MM.1S (cell line): ENCODE results near the gene BSN.

ENCODE experiments used
- DNase-seq: peaks from one replicate; pipeline ENCODE4 v3.0.0-alpha.2; 2015
- H2AFZ ChIP-seq: fragments of 300-600 bp; sonication (generic); 2 replicates; pipeline ENCODE4 v1.6.0; 2016; ENCODE audit warnings: antibody characterized with exemption, low read length
- H3F3A ChIP-seq: fragments of 300-600 bp; sonication (generic); 2 replicates; pipeline ENCODE4 v1.6.1; 2016; ENCODE audit warnings: mild to moderate bottlenecking, antibody characterized with exemption, low read length, moderate library complexity, mixed read lengths; ENCODE audit not compliant: insufficient read depth
- H3K27ac ChIP-seq: fragments of 300-600 bp; sonication (generic); 2 replicates; pipeline ENCODE4 v1.5.1; 2016; ENCODE audit warnings: mild to moderate bottlenecking, low read length
- H3K27me3 ChIP-seq: fragments of 300-600 bp; sonication (generic); replicated peaks from 2 replicates; pipeline ENCODE4 v1.6.0; 2016; ENCODE audit warnings: low read length; ENCODE audit not compliant: insufficient read depth
- H3K36me3 ChIP-seq: fragments of 300-600 bp; sonication (generic); replicated peaks from 2 replicates; pipeline ENCODE4 v1.6.1; 2016; ENCODE audit warnings: mild to moderate bottlenecking, low read length, mixed read lengths; ENCODE audit not compliant: insufficient read depth
- H3K4me1 ChIP-seq: fragments of 300-600 bp; sonication (generic); 2 replicates; pipeline ENCODE4 v1.6.1; 2016; ENCODE audit warnings: low read length, mixed read lengths
- H3K4me2 ChIP-seq: fragments of 300-600 bp; sonication (generic); 2 replicates; pipeline ENCODE4 v1.6.0; 2016; ENCODE audit warnings: low read depth, low read length
- H3K4me3 ChIP-seq: fragments of 300-600 bp; sonication (generic); 2 replicates; pipeline ENCODE4 v1.5.1; 2016; ENCODE audit warnings: low read length, mixed read lengths
- H3K79me2 ChIP-seq: fragments of 300-600 bp; sonication (generic); 2 replicates; pipeline ENCODE4 v1.6.1; 2016; ENCODE audit warnings: mixed run types, low read length, mixed read lengths
- H3K9ac ChIP-seq: fragments of 300-600 bp; sonication (generic); 2 replicates; pipeline ENCODE4 v1.6.1; 2016; ENCODE audit warnings: low read length, mixed read lengths
- H3K9me2 ChIP-seq: fragments of 300-600 bp; sonication (generic); replicated peaks from 2 replicates; pipeline ENCODE4 v1.6.1; 2016; ENCODE audit warnings: mild to moderate bottlenecking, low read length, mixed read lengths; ENCODE audit not compliant: insufficient read depth
- H3K9me3 ChIP-seq: fragments of 300-600 bp; sonication (generic); replicated peaks from 2 replicates; pipeline ENCODE4 v1.6.1; 2016; ENCODE audit warnings: mild to moderate bottlenecking, low read length, mixed read lengths; ENCODE audit not compliant: insufficient read depth
- H4K20me1 ChIP-seq: fragments of 300-600 bp; sonication (generic); 2 replicates; pipeline ENCODE4 v1.6.1; 2016; ENCODE audit warnings: mild to moderate bottlenecking, low read length, moderate library complexity, mixed read lengths; ENCODE audit not compliant: insufficient read depth
- EZH2 ChIP-seq: fragments of 300-600 bp; sonication (generic); optimal IDR thresholded peaks from 2 replicates; pipeline ENCODE3; 2017; ENCODE audit warnings: low read depth, mild to moderate bottlenecking, antibody characterized with exemption, low read length, mixed read lengths
- EZH2phosphoT487 ChIP-seq: fragments of 300-600 bp; sonication (generic); IDR thresholded peaks from 2 replicates; pipeline ENCODE4 v1.6.1; 2018; ENCODE audit warnings: antibody characterized with exemption, low read length
- TF ChIP-seq, protein P1 (sequence below): fragments of 300-600 bp; sonication (generic); IDR thresholded peaks from 2 replicates; pipeline ENCODE4 v1.5.1; 2016; ENCODE audit warnings: antibody characterized with exemption, low read length, mixed read lengths

BSN gene

DNA sequence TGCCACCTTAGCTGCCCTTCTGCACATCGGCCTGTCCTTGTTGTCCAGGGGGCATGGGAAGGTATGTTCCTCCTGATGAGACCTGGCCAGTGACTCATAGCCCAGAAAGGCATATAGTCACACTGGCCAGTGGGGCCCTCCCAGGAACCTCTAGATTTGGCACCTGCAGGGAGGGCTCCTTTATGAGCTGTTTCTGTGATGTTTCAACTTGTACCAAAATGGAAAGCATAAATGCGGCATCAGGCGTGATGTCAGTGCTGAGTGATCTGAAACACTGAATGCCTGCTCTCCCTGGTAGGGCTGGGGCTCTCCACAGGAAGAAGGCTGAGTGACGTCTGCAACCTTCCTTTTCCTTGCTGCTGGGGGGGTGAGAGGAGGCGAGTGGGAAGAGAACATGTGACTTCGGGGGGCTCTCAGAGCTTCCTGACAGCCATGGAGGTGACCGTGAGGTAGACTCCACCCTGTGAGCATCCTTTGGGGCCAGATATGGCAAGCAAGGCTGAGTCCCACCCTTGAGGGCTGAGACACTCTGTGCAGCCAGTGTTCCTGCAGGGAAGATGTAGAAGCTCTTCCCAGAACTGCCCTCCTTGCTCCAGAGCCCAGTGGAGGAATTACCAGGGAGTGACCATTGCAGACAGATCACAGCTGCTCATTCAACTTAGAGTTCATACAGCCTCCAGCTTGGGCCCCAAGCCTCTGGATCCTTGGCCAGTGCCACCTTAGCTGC is 82.8 kb downstream of the BSN start:
- Histone ChIP-seq H3K9ac (no peak overlapping the region), H3K9me2 (no peaks in the 10 kb centered on the region), H3K27ac (peak overlapping the region; percentile 51; the same call in 1 of the 2 replicates), H3K9me3 (no peaks in the 10 kb centered on the region), H3K4me1 (peaks cover 14% of the 10 kb centered on the region), H2AFZ (peak overlapping the region; percentile 63), H3K79me2 (no peaks in the 10 kb centered on the region), H3K36me3 (no peaks in the 10 kb centered on the region), H3K27me3 (no peaks in the 10 kb centered on the region), H4K20me1 (no peaks in the 10 kb centered on the region), H3F3A (no peaks in the 10 kb centered on the region), H3K4me3 (no peak overlapping the region), H3K4me2 (peak overlapping the region; percentile 52; the same call in 1 of the 2 replicates)
- TF ChIP-seq EZH2phosphoT487 (no peak), EZH2 (no peak)
- TF ChIP-seq, protein P1, sequence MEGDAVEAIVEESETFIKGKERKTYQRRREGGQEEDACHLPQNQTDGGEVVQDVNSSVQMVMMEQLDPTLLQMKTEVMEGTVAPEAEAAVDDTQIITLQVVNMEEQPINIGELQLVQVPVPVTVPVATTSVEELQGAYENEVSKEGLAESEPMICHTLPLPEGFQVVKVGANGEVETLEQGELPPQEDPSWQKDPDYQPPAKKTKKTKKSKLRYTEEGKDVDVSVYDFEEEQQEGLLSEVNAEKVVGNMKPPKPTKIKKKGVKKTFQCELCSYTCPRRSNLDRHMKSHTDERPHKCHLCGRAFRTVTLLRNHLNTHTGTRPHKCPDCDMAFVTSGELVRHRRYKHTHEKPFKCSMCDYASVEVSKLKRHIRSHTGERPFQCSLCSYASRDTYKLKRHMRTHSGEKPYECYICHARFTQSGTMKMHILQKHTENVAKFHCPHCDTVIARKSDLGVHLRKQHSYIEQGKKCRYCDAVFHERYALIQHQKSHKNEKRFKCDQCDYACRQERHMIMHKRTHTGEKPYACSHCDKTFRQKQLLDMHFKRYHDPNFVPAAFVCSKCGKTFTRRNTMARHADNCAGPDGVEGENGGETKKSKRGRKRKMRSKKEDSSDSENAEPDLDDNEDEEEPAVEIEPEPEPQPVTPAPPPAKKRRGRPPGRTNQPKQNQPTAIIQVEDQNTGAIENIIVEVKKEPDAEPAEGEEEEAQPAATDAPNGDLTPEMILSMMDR = no peak
- no peak for DNase-seq

DNA sequence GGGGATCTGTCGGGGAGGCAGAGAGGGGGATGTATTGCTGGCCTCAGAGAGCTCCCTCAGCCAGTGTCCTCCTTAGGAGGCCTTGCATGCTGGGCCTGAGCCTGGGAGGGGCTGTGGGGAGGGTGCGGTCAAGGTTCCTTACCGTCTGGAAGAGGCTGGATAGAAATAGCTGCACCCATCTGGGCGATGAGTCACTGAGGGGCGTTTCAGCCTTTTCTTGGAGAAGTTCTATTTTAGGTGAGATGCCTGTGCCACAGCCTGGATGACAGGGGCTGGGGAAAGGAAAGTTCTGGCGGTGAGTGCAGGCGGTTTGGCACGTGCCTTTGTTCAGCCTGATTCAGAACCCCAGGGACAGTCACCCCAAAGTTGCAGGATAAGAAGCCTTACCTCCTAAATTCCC is 84.2 kb downstream of the BSN start:
- DNase-seq = no peak
- no peaks in the 10 kb centered on the region for H3K9me3 ChIP-seq
- no peak overlapping the region for H2AFZ ChIP-seq
- no peak overlapping the region for H3K27ac ChIP-seq
- H3K27me3 ChIP-seq = no peaks in the 10 kb centered on the region
- no peaks in the 10 kb centered on the region for H3K36me3 ChIP-seq
- no peak overlapping the region for H3K9ac ChIP-seq
- H3K9me2 ChIP-seq = no peaks in the 10 kb centered on the region
- H3K79me2 ChIP-seq = no peaks in the 10 kb centered on the region
- TF ChIP-seq EZH2phosphoT487 = no peak
- TF ChIP-seq EZH2 = no peak
- TF ChIP-seq, protein P1 = no peak
- peaks cover 14% of the 10 kb centered on the region for H3K4me1 ChIP-seq
- no peak overlapping the region for H3K4me2 ChIP-seq
- H3F3A ChIP-seq = no peaks in the 10 kb centered on the region
- H4K20me1 ChIP-seq = no peaks in the 10 kb centered on the region
- no peak overlapping the region for H3K4me3 ChIP-seq

DNA sequence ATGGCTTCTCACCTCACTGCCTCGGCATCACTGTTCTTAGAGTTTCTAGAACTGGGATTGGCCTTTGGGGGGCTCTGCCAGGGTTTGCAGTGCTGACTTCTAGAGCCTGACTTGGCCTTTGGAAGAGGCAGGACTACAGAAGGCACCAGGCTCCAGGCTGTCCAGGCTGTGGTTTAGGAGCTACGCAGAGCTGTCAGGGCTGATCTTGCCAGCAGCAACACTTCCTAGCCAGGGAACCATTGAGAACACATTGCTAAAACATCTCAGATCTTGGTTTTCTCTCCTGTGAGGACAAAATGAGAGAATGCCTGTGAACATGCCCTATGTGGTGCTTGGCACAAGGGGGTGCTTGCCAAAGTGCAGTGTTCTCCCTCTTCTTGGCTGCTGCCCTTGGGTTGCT is 85.3 kb downstream of the BSN start:
- no peaks in the 10 kb centered on the region for H3K36me3 ChIP-seq

More for the DNA sequence above, 85.3 kb downstream of the BSN start:
- Histone ChIP-seq H2AFZ (no peak overlapping the region), H3K79me2 (no peaks in the 10 kb centered on the region), H3K4me3 (no peak overlapping the region), H4K20me1 (no peaks in the 10 kb centered on the region), H3K9me3 (no peaks in the 10 kb centered on the region), H3K27ac (no peak overlapping the region), H3K9me2 (no peaks in the 10 kb centered on the region), H3K4me1 (peaks cover 14% of the 10 kb centered on the region), H3F3A (no peaks in the 10 kb centered on the region), H3K4me2 (no peak overlapping the region), H3K9ac (no peak overlapping the region), H3K27me3 (no peaks in the 10 kb centered on the region)
- no peak for TF ChIP-seq EZH2phosphoT487
- no peak for TF ChIP-seq EZH2
- TF ChIP-seq, protein P1 = no peak
- no peak for DNase-seq
